Muscle layer of colon (tissue), 2 donors: Measurements from ENCODE around the gene MACROD2.

Experiments
- H3K27ac ChIP-seq: one replicate; pipeline ENCODE4 v1.7.0; 2013; ENCODE audit warnings: low read depth, mild to moderate bottlenecking, low read length, moderate library complexity
- H3K27me3 ChIP-seq, 2 donors: one replicate each; pipeline ENCODE4 v1.7.0; 2013; ENCODE audit warnings: low read length in 2 of 2, mild to moderate bottlenecking in 2 of 2; ENCODE audit not compliant: insufficient read depth in 2 of 2, control insufficient read depth in 1 of 2
- H3K36me3 ChIP-seq: one replicate; pipeline ENCODE4 v1.7.0; 2013; ENCODE audit warnings: mild to moderate bottlenecking, low read length; ENCODE audit not compliant: insufficient read depth
- H3K4me1 ChIP-seq: one replicate; pipeline ENCODE4 v1.7.0; 2013; ENCODE audit warnings: mild to moderate bottlenecking, low read length; ENCODE audit not compliant: insufficient read depth
- H3K4me3 ChIP-seq, 2 donors: one replicate each; pipeline ENCODE4 v1.7.0; 2013; ENCODE audit warnings: low read length in 2 of 2, low read depth in 1 of 2, mild to moderate bottlenecking in 1 of 2, moderate library complexity in 1 of 2
- H3K9ac ChIP-seq: one replicate; pipeline ENCODE4 v1.7.0; 2013; ENCODE audit warnings: low read length
- H3K9me3 ChIP-seq: one replicate; pipeline ENCODE4 v1.7.0; 2013; ENCODE audit warnings: mild to moderate bottlenecking, low read length
- donor health status: abdominal sarcoma.
- donor health status: Adenocarcinoma of cecum.

Gene MACROD2

GRCh38 chr20:15061061-15061430 lies 1065.7 kb downstream of the MACROD2 start:
- Histone ChIP-seq H3K4me1 (no peaks in the 10 kb centered on the region), H3K4me3 (no peak overlapping the region), H3K9me3 (no peaks in the 10 kb centered on the region), H3K27me3 (no peaks in the 10 kb centered on the region), H3K36me3 (no peaks in the 10 kb centered on the region), H3K9ac (no peak overlapping the region), H3K27ac (no peak overlapping the region)

- Histone ChIP-seq H3K4me1 (no peaks in the 10 kb centered on the region), H3K27ac (no peak overlapping the region), H3K4me3 (no peak overlapping the region), H3K36me3 (no peaks in the 10 kb centered on the region), H3K27me3 (no peaks in the 10 kb centered on the region), H3K9me3 (no peaks in the 10 kb centered on the region), H3K9ac (no peak overlapping the region)
These were observed 1066.6 kb downstream of the MACROD2 start for GRCh38 chr20:15061955-15062354.

- Histone ChIP-seq H3K9me3 (no peaks in the 10 kb centered on the region), H3K27ac (no peak overlapping the region), H3K36me3 (no peaks in the 10 kb centered on the region), H3K4me3 (no peak overlapping the region), H3K27me3 (no peaks in the 10 kb centered on the region), H3K4me1 (no peaks in the 10 kb centered on the region), H3K9ac (no peak overlapping the region)
These were observed 1067.8 kb downstream of the MACROD2 start for GRCh38 chr20:15063081-15063480.

- no peaks in the 10 kb centered on the region for H3K9me3 ChIP-seq
- H3K9ac ChIP-seq = no peak overlapping the region
- H3K27ac ChIP-seq = no peak overlapping the region
- H3K4me1 ChIP-seq = no peaks in the 10 kb centered on the region
- H3K4me3 ChIP-seq = no peak overlapping the region
- no peaks in the 10 kb centered on the region for H3K27me3 ChIP-seq
- no peaks in the 10 kb centered on the region for H3K36me3 ChIP-seq
These were observed 1069.4 kb downstream of the MACROD2 start for GRCh38 chr20:15064741-15065140.

GRCh38 chr20:15065794-15066193 lies 1070.5 kb downstream of the MACROD2 start:
- Histone ChIP-seq H3K27me3 (no peaks in the 10 kb centered on the region), H3K4me1 (no peaks in the 10 kb centered on the region), H3K36me3 (no peaks in the 10 kb centered on the region), H3K9ac (no peak overlapping the region), H3K9me3 (no peaks in the 10 kb centered on the region), H3K4me3 (no peak overlapping the region), H3K27ac (no peak overlapping the region)

DNA sequence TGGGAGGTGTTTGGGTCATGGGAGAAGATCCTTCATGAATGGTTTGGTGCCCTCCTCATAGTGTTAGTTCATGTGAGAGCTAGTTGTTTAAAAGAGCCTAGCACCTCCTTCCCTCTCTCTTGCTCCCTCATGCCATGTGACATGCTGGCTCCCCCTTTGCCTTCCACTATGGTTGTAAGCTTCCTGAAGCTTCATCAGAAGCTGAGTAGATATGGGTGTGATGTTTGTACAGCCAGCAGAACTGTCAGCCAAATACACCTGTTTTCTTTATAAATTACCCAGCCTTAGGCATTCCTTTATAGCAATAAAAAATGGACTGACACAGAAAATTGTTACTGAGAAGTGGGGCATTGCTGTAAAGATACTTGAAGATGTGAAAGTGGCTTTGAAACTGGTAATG lies 1073.2 kb downstream of the MACROD2 start:
- Histone ChIP-seq H3K27me3 (no peaks in the 10 kb centered on the region), H3K36me3 (no peaks in the 10 kb centered on the region), H3K4me1 (no peaks in the 10 kb centered on the region), H3K4me3 (no peak overlapping the region), H3K27ac (no peak overlapping the region), H3K9me3 (no peaks in the 10 kb centered on the region), H3K9ac (no peak overlapping the region)

DNA sequence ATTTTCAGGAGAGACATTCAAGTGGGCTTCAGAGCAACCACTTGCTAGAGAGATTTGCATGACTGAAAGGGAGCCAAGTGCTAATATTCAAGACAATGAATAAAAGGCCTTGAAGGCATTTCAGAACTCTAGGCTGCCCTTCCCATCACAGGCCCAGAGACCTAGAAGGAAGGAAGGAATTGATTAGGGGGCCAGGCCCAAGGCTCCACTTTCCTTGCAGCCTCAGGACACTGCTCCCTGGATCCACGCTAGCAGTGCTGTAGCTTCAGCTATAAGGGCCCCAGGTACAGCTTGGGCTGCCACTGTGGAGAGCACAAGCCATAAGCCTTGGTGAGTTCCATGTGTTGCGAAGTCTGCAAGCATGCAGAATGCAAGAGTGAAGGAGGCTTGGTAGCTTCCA lies 1074.0 kb downstream of the MACROD2 start:
- no peak overlapping the region for H3K9ac ChIP-seq
- no peaks in the 10 kb centered on the region for H3K4me1 ChIP-seq
- H3K36me3 ChIP-seq = no peaks in the 10 kb centered on the region

DNA sequence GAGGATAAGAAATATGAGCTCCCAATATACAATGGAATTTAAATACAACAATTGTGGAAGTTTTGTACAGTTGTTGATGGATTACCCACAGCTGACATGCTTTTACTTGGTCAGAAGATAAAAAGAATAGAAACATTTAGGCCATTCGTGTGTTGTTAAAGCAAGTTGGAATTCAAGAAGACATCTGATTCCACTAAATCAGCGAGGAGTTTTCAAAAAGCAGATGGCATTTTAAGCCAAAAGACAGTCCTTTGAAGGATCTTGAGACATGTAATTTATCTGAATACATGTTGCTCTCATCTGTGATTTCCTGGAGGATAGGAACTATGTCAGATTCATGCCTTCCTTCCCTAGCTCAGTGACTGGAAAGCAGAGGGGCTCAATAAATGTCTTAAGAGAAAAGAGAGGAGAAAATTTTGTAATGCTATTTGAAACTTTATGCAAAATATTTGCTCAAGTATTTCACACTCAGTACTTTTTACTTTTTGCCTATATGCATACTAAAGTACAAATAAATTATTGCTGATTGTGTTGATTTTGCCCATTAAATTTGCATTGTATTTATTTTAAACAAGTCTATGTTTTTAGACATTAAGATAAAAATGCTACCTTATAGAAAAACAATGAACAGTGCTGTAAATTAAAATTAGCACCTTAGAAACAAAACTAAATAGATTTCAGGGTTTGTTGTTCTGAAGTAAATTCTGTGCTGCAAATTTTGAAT lies 1075.9 kb downstream of the MACROD2 start:
- no peaks in the 10 kb centered on the region for H3K9me3 ChIP-seq
- H3K9ac ChIP-seq = no peak overlapping the region
- H3K4me1 ChIP-seq = no peaks in the 10 kb centered on the region
- no peaks in the 10 kb centered on the region for H3K36me3 ChIP-seq
- H3K27ac ChIP-seq = no peak overlapping the region
- H3K4me3 ChIP-seq = no peak overlapping the region
- no peaks in the 10 kb centered on the region for H3K27me3 ChIP-seq

More for the DNA sequence above, 1074.0 kb downstream of the MACROD2 start:
- H3K27me3 ChIP-seq = no peaks in the 10 kb centered on the region
- H3K4me3 ChIP-seq = no peak overlapping the region
- H3K27ac ChIP-seq = no peak overlapping the region
- no peaks in the 10 kb centered on the region for H3K9me3 ChIP-seq

- Histone ChIP-seq H3K27ac (no peak overlapping the region), H3K4me1 (no peaks in the 10 kb centered on the region), H3K9ac (no peak overlapping the region), H3K36me3 (no peaks in the 10 kb centered on the region), H3K4me3 (no peak overlapping the region), H3K9me3 (no peaks in the 10 kb centered on the region), H3K27me3 (no peaks in the 10 kb centered on the region)
These were observed 1077.0 kb downstream of the MACROD2 start for GRCh38 chr20:15072316-15072715.

DNA sequence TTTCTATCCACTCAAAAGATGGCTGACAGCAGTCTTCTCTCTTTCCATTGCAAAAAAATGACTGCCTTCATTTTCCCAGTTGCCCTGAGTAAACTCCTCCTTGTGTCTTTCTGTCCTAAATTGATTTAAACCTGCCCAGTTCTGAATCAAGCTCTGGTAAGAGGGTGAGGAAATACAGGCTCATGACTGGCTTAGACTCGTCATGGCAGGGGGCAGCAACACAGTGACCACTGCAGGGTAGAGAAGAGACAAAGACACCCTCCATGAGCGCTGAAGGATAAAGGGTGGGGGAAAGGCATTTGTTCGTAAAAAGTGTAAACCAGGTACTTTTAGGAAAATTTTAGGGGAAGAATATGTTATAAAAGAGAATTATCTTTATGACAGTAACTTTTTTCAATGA lies 1080.3 kb downstream of the MACROD2 start:
- Histone ChIP-seq H3K27me3 (no peaks in the 10 kb centered on the region), H3K4me1 (no peaks in the 10 kb centered on the region), H3K4me3 (no peak overlapping the region), H3K9me3 (no peaks in the 10 kb centered on the region), H3K36me3 (no peaks in the 10 kb centered on the region), H3K9ac (no peak overlapping the region), H3K27ac (no peak overlapping the region)

- H3K27ac ChIP-seq = no peak overlapping the region
- no peaks in the 10 kb centered on the region for H3K36me3 ChIP-seq
- no peaks in the 10 kb centered on the region for H3K27me3 ChIP-seq
- H3K9ac ChIP-seq = no peak overlapping the region
- H3K4me3 ChIP-seq = no peak overlapping the region
- H3K9me3 ChIP-seq = no peaks in the 10 kb centered on the region
- H3K4me1 ChIP-seq = no peaks in the 10 kb centered on the region
These were observed 1081.5 kb downstream of the MACROD2 start for GRCh38 chr20:15076785-15077184.

DNA sequence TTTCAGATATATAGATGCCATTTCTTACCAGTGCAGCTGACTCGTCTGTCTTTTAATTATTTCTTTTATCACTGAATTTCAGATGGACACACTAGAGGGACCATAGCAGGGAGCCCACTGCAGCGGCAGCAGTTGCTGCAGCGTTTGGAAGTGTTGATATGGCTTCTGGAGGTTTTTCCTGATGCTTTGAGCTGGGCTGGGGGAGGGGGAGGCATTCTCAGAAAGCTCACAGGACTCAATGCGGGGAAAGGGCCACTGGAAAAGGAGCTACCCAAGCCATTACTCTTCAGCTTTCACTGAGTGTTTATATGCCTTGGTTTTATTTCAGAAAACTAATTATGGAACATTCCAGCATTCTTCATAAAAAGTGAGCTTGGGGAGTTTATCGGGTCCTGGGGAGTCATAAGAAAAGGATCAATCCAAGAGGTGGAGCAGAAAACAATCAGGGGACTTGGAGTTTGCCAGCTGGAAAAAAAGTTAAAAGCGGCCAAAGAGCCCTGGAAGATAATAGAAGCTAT lies 1082.5 kb downstream of the MACROD2 start:
- Histone ChIP-seq H3K27ac (no peak overlapping the region), H3K27me3 (no peaks in the 10 kb centered on the region), H3K9me3 (no peaks in the 10 kb centered on the region), H3K4me3 (no peak overlapping the region), H3K36me3 (no peaks in the 10 kb centered on the region), H3K9ac (no peak overlapping the region), H3K4me1 (no peaks in the 10 kb centered on the region)
